Measurements from ENCODE around the gene PPEF1. TPM values are rescaled to one million over a fixed set of nuclear protein-coding genes. Genes with fewer than 3 reads are reported as not detected.
"Not testable (repeated sequence)": the region's sequence is repeated elsewhere in the genome, so short reads cannot be mapped to it uniquely, and the experiment has no call there.

PPEF1 gene
- polyA plus RNA-seq, 1 experiment, result not detected

DNA sequence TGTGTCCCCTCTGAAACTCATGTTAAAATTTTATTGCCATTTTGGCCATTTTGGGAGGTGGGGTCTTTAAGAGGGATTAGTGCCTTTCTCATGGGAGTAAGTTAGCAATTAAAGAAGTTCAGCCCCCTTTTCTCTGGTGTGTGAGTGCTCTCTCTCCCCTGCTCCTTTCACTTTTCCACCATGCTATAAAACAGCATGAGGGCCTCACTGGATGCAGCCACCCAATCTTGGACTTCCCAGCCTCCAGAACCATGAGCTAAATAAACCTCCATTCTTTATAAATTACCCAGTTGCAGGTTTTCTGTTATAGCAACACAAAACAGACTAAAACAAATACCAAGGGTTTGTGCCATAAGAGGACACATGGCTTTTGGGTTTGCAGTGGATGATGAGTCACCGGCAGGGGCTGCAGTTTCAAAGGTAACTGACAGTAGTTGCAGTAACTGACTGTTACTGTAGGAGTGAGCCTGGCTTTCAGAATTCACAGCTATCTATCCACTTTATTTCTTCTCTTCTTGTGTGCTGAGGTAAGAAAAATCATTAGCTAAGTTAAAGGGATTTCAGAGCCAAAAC, 121.5 kb downstream of the PPEF1 start:
- H3K27me3 ChIP-seq (ENCODE audit: control insufficient read depth, insufficient read depth, low read length), result no peaks in the 10 kb centered on the region
- H3K9me3 ChIP-seq (ENCODE audit: control insufficient read depth, insufficient read depth, low read length), result no peaks in the 10 kb centered on the region
- no peak for DNase-seq (ENCODE audit: low read depth, low spot score)
- no peak overlapping the region for H3K27ac ChIP-seq (ENCODE audit: low read depth, low read length)
- no peak for TF ChIP-seq CTCF (IDR thresholded peaks at IDR 0.05; ENCODE audit: low read depth, low read length)
- ChIA-PET CTCF (no interaction called here), POLR2A (no interaction called here)
- H3K4me3 ChIP-seq (ENCODE audit: low read depth, low read length), result no peak overlapping the region

DNA sequence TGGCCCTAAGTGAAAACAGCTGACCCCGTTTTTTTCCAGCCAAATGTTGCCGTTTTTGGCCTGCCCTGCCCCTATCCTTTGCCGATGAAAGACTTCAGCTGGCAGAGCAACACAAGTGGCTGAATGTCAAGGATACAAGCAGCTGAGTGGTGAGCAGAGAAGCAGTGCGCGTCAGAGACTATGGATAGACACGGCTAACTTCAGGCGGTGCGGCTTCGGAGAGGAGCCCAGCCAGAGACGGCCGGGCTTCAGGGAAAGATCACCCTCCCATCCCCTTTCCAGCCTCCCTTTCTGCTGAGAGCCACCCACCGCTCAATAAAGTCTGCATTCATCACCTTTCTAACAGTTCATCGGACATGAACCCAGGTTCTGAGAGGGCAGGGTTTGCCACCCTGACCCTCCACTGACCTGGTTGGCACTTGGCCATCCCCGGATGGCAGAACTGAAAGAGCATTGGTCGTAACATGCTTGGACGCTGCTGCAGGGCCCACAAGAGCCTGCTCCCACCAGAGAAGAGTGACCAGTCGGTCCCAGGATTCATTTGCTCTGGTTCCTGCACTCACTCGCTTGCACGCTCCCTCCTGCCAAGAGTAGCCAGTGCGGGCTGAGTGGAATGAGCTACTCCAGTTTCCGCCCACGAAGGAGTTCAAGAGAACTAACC, 125.8 kb downstream of the PPEF1 start:
- H3K27me3 ChIP-seq (ENCODE audit: control insufficient read depth, insufficient read depth, low read length), result no peaks in the 10 kb centered on the region
- ChIA-PET POLR2A (no interaction called here), CTCF (interaction anchor here (0.6 to 1.0 kb wide), 2 partner anchors 18 to 53 kb away, joined by 3 read pairs; no protein-coding TSS in a partner anchor)
- TF ChIP-seq CTCF (IDR thresholded peaks at IDR 0.05; ENCODE audit: low read depth, low read length), result no peak
- H3K27ac ChIP-seq (ENCODE audit: low read depth, low read length), result no peak overlapping the region
- DNase-seq (ENCODE audit: low read depth, low spot score), result no peak
- no peaks in the 10 kb centered on the region for H3K9me3 ChIP-seq (ENCODE audit: control insufficient read depth, insufficient read depth, low read length)
- H3K4me3 ChIP-seq (ENCODE audit: low read depth, low read length), result no peak overlapping the region

- H3K27me3 ChIP-seq (ENCODE audit: control insufficient read depth, insufficient read depth, low read length); H3K4me3 ChIP-seq (ENCODE audit: low read depth, low read length); H3K9me3 ChIP-seq (ENCODE audit: control insufficient read depth, insufficient read depth, low read length); POLR2A ChIA-PET; DNase-seq (ENCODE audit: low read depth, low spot score); CTCF ChIA-PET; H3K27ac ChIP-seq (ENCODE audit: low read depth, low read length): not testable (repeated sequence)
Measured at GRCh38 chrX:18847901-18848300, 140.5 kb downstream of the PPEF1 start.

- Histone ChIP-seq H3K9me3 (ENCODE audit: control insufficient read depth, insufficient read depth, low read length) (no peaks in the 10 kb centered on the region), H3K27me3 (ENCODE audit: control insufficient read depth, insufficient read depth, low read length) (no peaks in the 10 kb centered on the region), H3K27ac (ENCODE audit: low read depth, low read length) (no peak overlapping the region), H3K4me3 (ENCODE audit: low read depth, low read length) (no peak overlapping the region)
- no peak for DNase-seq (ENCODE audit: low read depth, low spot score)
- POLR2A ChIA-PET, result no interaction called here
- CTCF ChIA-PET, result no interaction called here
- no peak for TF ChIP-seq CTCF (IDR thresholded peaks at IDR 0.05; ENCODE audit: low read depth, low read length)
Measured at GRCh38 chrX:18855919-18856644, 148.6 kb downstream of the PPEF1 start.

- Histone ChIP-seq H3K27me3 (ENCODE audit: control insufficient read depth, insufficient read depth, low read length) (no peaks in the 10 kb centered on the region), H3K27ac (ENCODE audit: low read depth, low read length) (no peak overlapping the region), H3K4me3 (ENCODE audit: low read depth, low read length) (no peak overlapping the region), H3K9me3 (ENCODE audit: control insufficient read depth, insufficient read depth, low read length) (no peaks in the 10 kb centered on the region)
- no peak for TF ChIP-seq CTCF (IDR thresholded peaks at IDR 0.05; ENCODE audit: low read depth, low read length)
- ChIA-PET POLR2A (no interaction called here), CTCF (no interaction called here)
- DNase-seq (ENCODE audit: low read depth, low spot score), result no peak
Measured at GRCh38 chrX:18856645-18856997, 149.2 kb downstream of the PPEF1 start.

Measured in AG04450 (cell line).